Aorta (tissue), 5 donors: ENCODE measurements around the gene SRP68. TPM values are rescaled to one million over a fixed set of nuclear protein-coding genes. Genes with fewer than 3 reads are reported as not detected.
"Not testable (repeated sequence)": the region's sequence is repeated elsewhere in the genome, so short reads cannot be mapped to it uniquely, and the experiment has no call there.

Source experiments
- ATAC-seq: fragments of 200-7000 bp; cut with Tn5 transposase; one replicate; pipeline ENCODE4 v1.9.1; 2022; ENCODE audit warnings: moderate library complexity; ENCODE audit not compliant: low FRiP score
- DNase-seq, 2 donors: peaks; one replicate each; pipeline ENCODE4 v3.0.0-alpha.2; 2020
- H3K27ac ChIP-seq, 2 donors: one replicate each; pipeline ENCODE4 v1.5.1; 2013; ENCODE audit warnings: low read length in 2 of 2, mild to moderate bottlenecking in 2 of 2, moderate library complexity in 2 of 2, control low read depth in 1 of 2, inconsistent platforms in 1 of 2, low read depth in 1 of 2
- H3K27me3 ChIP-seq, 2 donors: one replicate each; pipeline ENCODE4 v1.6.1; 2013; ENCODE audit warnings: control low read depth in 1 of 2, low read length in 1 of 2, mild to moderate bottlenecking in 1 of 2, moderate library complexity in 1 of 2; ENCODE audit not compliant: insufficient read depth in 2 of 2, control insufficient read depth in 1 of 2
- H3K36me3 ChIP-seq, 2 donors: one replicate each; pipeline ENCODE4 v1.6.1; 2013; ENCODE audit warnings: control low read depth in 1 of 2, low read length in 1 of 2, mild to moderate bottlenecking in 1 of 2; ENCODE audit not compliant: insufficient read depth in 2 of 2, control insufficient read depth in 1 of 2
- H3K4me1 ChIP-seq, 2 donors: one replicate each; pipeline ENCODE4 v1.6.1; 2013; ENCODE audit warnings: low read length in 2 of 2, control low read depth in 1 of 2, mild to moderate bottlenecking in 1 of 2, moderate library complexity in 1 of 2; ENCODE audit not compliant: insufficient read depth in 2 of 2, control insufficient read depth in 1 of 2
- H3K4me3 ChIP-seq, 2 donors: one replicate each; pipeline ENCODE4 v1.5.1; 2013; ENCODE audit warnings: low read length in 2 of 2, control low read depth in 1 of 2, mild to moderate bottlenecking in 1 of 2
- H3K9me3 ChIP-seq: one replicate; pipeline ENCODE4 v1.6.1; 2013; ENCODE audit warnings: mild to moderate bottlenecking, low read length; ENCODE audit not compliant: control insufficient read depth
- WGBS, 2 donors: extraction: QIAGEN DNeasy Blood & Tissue Kit; methylation state at CpG; one replicate each; pipeline ENCODE4 v1.1.7; 2013; 5-methylcytosine and 5-hydroxymethylcytosine counted together
- intact Hi-C, 2 donors: fragments of 100-400 bp; cut with DNase I; formaldehyde crosslinking; loops; one replicate each; pipeline versions ENCODE4 v1.14.2 to v1.15.0; 2022
- polyA plus RNA-seq, 2 donors: library from polyadenylated mRNA; stranded (reverse); fragments of 200-250 nt; gene quantifications; one replicate each; pipeline ENCODE4 v1.2.3, GENCODE V29; 2013
- total RNA-seq, 2 donors: library from RNA; stranded (reverse); fragmentation: NEBNext Ultra II Directional; extraction: Animal tissue kit (Norgen Biotek cat#: 25700); gene quantifications; one replicate each; pipeline ENCODE4 v1.2.1, GENCODE V29; 2021
- donor health status: healthy with polysubstance abuse.
- donor health status: Bipolar disorder and iron deficiency.
- donor health status: DM: no; HTN: no; CAD: no.
- donor health status: DM: no; HTN: no; CAD: no.
- donor health status: DM: yes; HTN: yes; CAD: no.

SRP68 gene
- total and polyA plus RNA-seq, 4 donors, result 35.1 to 60.9 (median 49.7) TPM

DNA sequence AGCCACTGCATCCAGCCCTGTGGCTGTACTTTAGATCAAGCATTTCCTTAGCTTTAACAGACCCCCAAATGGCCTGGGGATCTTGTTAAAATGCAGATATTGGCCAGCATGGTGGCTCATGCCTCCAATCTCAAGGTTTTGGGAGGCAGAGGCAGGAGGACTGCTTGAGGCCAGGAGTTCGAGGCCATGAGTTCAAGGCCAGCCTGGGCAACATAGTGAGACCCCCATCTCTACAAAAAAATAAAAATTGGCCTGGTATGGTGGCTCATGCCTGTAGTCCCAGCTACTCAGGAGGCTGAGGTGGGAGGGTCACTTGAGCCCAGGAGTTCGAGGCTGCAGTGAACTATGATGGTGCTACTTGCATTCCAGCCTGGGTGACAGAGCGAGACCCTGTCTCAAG is 29.4 kb downstream of the SRP68 start:
- H3K27me3 ChIP-seq, DNase-seq, ATAC-seq, H3K4me3 ChIP-seq, H3K4me1 ChIP-seq, intact Hi-C loops, H3K9me3 ChIP-seq, H3K27ac ChIP-seq: not testable (repeated sequence)
- WGBS, 2 donors, result 95 to 98% methylated on average over 3 of the region's 3 CpGs
- H3K36me3 ChIP-seq, result peaks cover 10 to 28% of the 10 kb centered on the region in 2 donors

- DNase-seq (no peak), ATAC-seq (no peak)
- Histone ChIP-seq H3K9me3 (no peaks in the 10 kb centered on the region), H3K27me3 (no peaks in the 10 kb centered on the region), H3K4me1 (no peaks in the 10 kb centered on the region), H3K27ac (no peak overlapping the region), H3K36me3 (peaks cover 9 to 24% of the 10 kb centered on the region in 2 donors), H3K4me3 (no peak overlapping the region)
- intact Hi-C loops, result no loop called here
- WGBS, 2 donors, result 72 to 75% methylated on average over 6 of the region's 6 CpGs
Measured at GRCh38 chr17:76040376-76040775, 31.9 kb downstream of the SRP68 start.

DNA sequence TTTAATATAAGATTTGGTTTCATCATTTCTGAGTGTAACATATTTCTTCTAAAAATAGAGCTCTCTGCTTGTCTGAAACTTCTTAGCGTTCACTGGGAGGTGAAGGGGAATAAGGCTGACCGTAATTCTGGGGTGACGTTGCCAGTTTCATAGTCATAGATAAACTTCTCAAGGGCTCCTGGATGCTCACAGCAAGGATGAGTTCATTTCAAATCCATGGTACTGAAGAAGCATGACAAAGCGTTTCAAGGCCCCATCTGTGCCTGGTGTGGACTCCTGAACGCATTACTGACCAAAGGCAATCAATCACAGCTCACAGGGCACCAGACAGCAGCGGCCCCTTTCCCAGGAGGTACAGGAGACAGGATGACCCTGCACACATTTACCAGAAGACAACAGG is 33.2 kb downstream of the SRP68 start:
- no peak overlapping the region for H3K4me3 ChIP-seq
- peaks cover 4 to 21% of the 10 kb centered on the region in 2 donors for H3K36me3 ChIP-seq
- no peaks in the 10 kb centered on the region for H3K4me1 ChIP-seq
- no peaks in the 10 kb centered on the region for H3K27me3 ChIP-seq
- H3K9me3 ChIP-seq, result no peaks in the 10 kb centered on the region
- intact Hi-C loops, result no loop called here
- WGBS, 2 donors, result 57 to 59% methylated on average over 6 of the region's 6 CpGs
- ATAC-seq (no peak), DNase-seq (no peak)
- no peak overlapping the region for H3K27ac ChIP-seq

GRCh38 chr17:76038050-76038449 is 34.3 kb downstream of the SRP68 start:
- H3K27me3 ChIP-seq, result no peaks in the 10 kb centered on the region
- no peak overlapping the region for H3K27ac ChIP-seq
- WGBS, 2 donors, result 69 to 75% methylated on average over 3 of the region's 3 CpGs
- DNase-seq (no peak), ATAC-seq (no peak)
- no peaks in the 10 kb centered on the region for H3K4me1 ChIP-seq
- intact Hi-C loops, result no loop called here
- peaks cover 0 to 14% of the 10 kb centered on the region in 2 donors for H3K36me3 ChIP-seq
- H3K4me3 ChIP-seq, result no peak overlapping the region
- no peaks in the 10 kb centered on the region for H3K9me3 ChIP-seq

GRCh38 chr17:76036497-76037261 is 35.6 kb downstream of the SRP68 start:
- Histone ChIP-seq H3K27ac (no peak overlapping the region), H3K4me3 (no peak overlapping the region), H3K36me3 (peaks cover 0 to 13% of the 10 kb centered on the region in 2 donors), H3K4me1 (no peaks in the 10 kb centered on the region), H3K27me3 (no peaks in the 10 kb centered on the region), H3K9me3 (no peaks in the 10 kb centered on the region)
- intact Hi-C loops, result no loop called here
- ATAC-seq (no peak), DNase-seq (no peak)
- WGBS, 2 donors, result 46 to 50% methylated on average over 22 of the region's 22 CpGs

GRCh38 chr17:76034428-76035350 is 37.6 kb downstream of the SRP68 start:
- no peak for DNase-seq
- no peak overlapping the region for H3K27ac ChIP-seq
- no peaks in the 10 kb centered on the region for H3K27me3 ChIP-seq
- 45 to 53% methylated on average over 13 of the region's 13 CpGs for WGBS, 2 donors
- no peak for ATAC-seq
- no peak overlapping the region for H3K4me3 ChIP-seq
- no peaks in the 10 kb centered on the region for H3K4me1 ChIP-seq
- no peaks in the 10 kb centered on the region for H3K9me3 ChIP-seq
- intact Hi-C loops, result no loop called here
- peaks cover 0 to 3% of the 10 kb centered on the region in 2 donors for H3K36me3 ChIP-seq

DNA sequence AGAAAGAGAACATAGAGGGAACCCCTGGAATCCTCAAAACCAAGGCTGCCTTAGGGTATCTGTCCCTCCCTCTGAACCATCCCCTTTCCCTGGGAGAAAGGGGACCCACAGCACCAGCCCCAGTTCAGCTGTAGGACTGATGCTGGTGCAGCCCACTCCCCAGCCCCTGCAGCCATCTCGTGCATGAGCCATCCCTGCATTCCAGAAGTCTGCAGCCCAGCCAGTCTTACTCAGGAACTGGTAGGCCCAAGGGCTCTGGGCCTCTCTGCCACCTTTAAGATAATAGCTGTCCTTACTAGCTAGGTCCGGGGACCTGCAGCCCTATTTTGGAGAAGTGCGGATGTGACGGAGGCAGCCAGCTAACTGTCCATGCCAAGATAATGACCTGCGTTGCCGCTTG is 39.2 kb downstream of the SRP68 start:
- DNase-seq (no peak), ATAC-seq (no peak)
- WGBS, 2 donors, result 97% methylated on average over 6 of the region's 6 CpGs
- H3K27ac ChIP-seq, result no peak overlapping the region
- intact Hi-C loops, result no loop called here
- H3K4me3 ChIP-seq, result no peak overlapping the region
- no peaks in the 10 kb centered on the region for H3K27me3 ChIP-seq
- H3K4me1 ChIP-seq, result no peaks in the 10 kb centered on the region
- no peaks in the 10 kb centered on the region for H3K9me3 ChIP-seq
- H3K36me3 ChIP-seq, result no peaks in the 10 kb centered on the region

DNA sequence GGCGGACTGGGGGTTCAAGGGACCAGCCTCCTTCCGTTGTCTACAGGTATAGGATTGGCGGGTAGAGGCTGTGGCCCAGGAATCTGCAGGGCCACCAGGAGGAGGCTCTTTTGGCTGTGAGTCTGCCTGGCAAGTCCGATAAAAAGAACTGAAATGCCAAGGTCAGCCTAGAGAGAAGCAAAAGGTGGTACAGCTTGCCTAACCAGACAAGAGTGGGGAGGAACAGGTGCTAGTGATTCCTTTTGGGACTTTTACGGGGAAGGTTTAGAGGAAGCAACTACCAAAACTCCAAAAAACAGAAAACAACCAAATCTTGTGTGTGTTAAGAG is 39.6 kb downstream of the SRP68 start:
- Histone ChIP-seq H3K36me3 (no peaks in the 10 kb centered on the region), H3K9me3 (no peaks in the 10 kb centered on the region), H3K27ac (no peak overlapping the region), H3K4me3 (no peak overlapping the region), H3K27me3 (no peaks in the 10 kb centered on the region), H3K4me1 (no peaks in the 10 kb centered on the region)
- WGBS, 2 donors, result 90 to 92% methylated on average over 5 of the region's 5 CpGs
- no peak for DNase-seq
- intact Hi-C loops, result no loop called here
- no peak for ATAC-seq
